H9 (cell line): ENCODE results near the gene DLG1. TPM values are rescaled to one million over a fixed set of nuclear protein-coding genes. Genes with fewer than 3 reads are reported as not detected.

ENCODE experiments used
- DNase-seq: peaks from one replicate; pipeline ENCODE4 v3.0.0-alpha.2; 2017
- H2AFZ ChIP-seq: one replicate; pipeline ENCODE4 v1.6.1; 2013; ENCODE audit warnings: mild to moderate bottlenecking, low read length, control low read depth, moderate library complexity
- H2AK5ac ChIP-seq: 2 replicates; pipeline ENCODE4 v1.6.1; 2013; ENCODE audit warnings: low read length, control low read depth, mixed read lengths; ENCODE audit not compliant: insufficient read length
- H2BK120ac ChIP-seq: one replicate; pipeline ENCODE4 v1.6.1; 2013; ENCODE audit warnings: low read depth, mild to moderate bottlenecking, low read length, control low read depth, inconsistent platforms; ENCODE audit not compliant: poor library complexity, severe bottlenecking
- H2BK12ac ChIP-seq: 2 replicates; pipeline ENCODE4 v1.6.1; 2013; ENCODE audit warnings: low read length, control low read depth, mixed read lengths, low read depth; ENCODE audit not compliant: insufficient read length
- H2BK15ac ChIP-seq: 2 replicates; pipeline ENCODE4 v1.6.1; 2013; ENCODE audit warnings: low read depth, low read length, control low read depth
- H2BK20ac ChIP-seq: one replicate; pipeline ENCODE4 v1.6.1; 2013; ENCODE audit warnings: low read depth, mild to moderate bottlenecking, low read length, control low read depth, inconsistent platforms; ENCODE audit not compliant: poor library complexity, severe bottlenecking
- H2BK5ac ChIP-seq: 2 replicates; pipeline ENCODE4 v1.6.1; 2013; ENCODE audit warnings: low read length, control low read depth, mixed read lengths; ENCODE audit not compliant: insufficient read length
- H3K14ac ChIP-seq: 2 replicates; pipeline ENCODE4 v1.6.1; 2013; ENCODE audit warnings: low read length, control low read depth; ENCODE audit not compliant: insufficient read depth
- H3K18ac ChIP-seq: 2 replicates; pipeline ENCODE4 v1.6.1; 2013; ENCODE audit warnings: low read depth, mild to moderate bottlenecking, mixed read lengths, low read length, control low read depth; ENCODE audit not compliant: insufficient read length
- H3K23ac ChIP-seq: 2 replicates; pipeline ENCODE4 v1.6.1; 2013; ENCODE audit warnings: low read length, control low read depth, mixed read lengths, low read depth; ENCODE audit not compliant: insufficient read length
- H3K23me2 ChIP-seq: 2 replicates; pipeline ENCODE4 v1.6.1; 2013; ENCODE audit warnings: low read depth, mild to moderate bottlenecking, mixed read lengths, low read length, control low read depth; ENCODE audit not compliant: insufficient read length, poor library complexity, severe bottlenecking
- H3K27ac ChIP-seq: 2 replicates; pipeline ENCODE4 v1.5.1; 2013; ENCODE audit warnings: low read length, control low read depth, mixed read lengths, low read depth; ENCODE audit not compliant: insufficient read length
- H3K27me3 ChIP-seq: 2 replicates; pipeline ENCODE4 v1.6.1; 2013; ENCODE audit warnings: low read length, control low read depth, inconsistent platforms; ENCODE audit not compliant: insufficient read depth
- H3K4ac ChIP-seq: 2 replicates; pipeline ENCODE4 v1.6.1; 2013; ENCODE audit warnings: low read depth, mild to moderate bottlenecking, control low read depth, inconsistent platforms, low read length, moderate library complexity
- H3K4me1 ChIP-seq: 2 replicates; pipeline ENCODE4 v1.6.1; 2013; ENCODE audit warnings: low read length, control low read depth, inconsistent platforms; ENCODE audit not compliant: insufficient read depth
- H3K4me2 ChIP-seq: 2 replicates; pipeline ENCODE4 v1.6.1; 2013; ENCODE audit warnings: low read length, control low read depth, mixed read lengths; ENCODE audit not compliant: insufficient read length, insufficient read depth
- H3K56ac ChIP-seq: 2 replicates; pipeline ENCODE4 v1.6.1; 2013; ENCODE audit warnings: low read depth, mild to moderate bottlenecking, mixed read lengths, low read length, control low read depth; ENCODE audit not compliant: insufficient read length
- H3K79me1 ChIP-seq: 2 replicates; pipeline ENCODE4 v1.6.1; 2013; ENCODE audit warnings: low read depth, mild to moderate bottlenecking, moderate library complexity, low read length, control low read depth, inconsistent platforms; ENCODE audit not compliant: insufficient read depth, poor library complexity, severe bottlenecking
- H3K79me2 ChIP-seq: 2 replicates; pipeline ENCODE4 v1.6.1; 2013; ENCODE audit warnings: low read length, control low read depth, inconsistent platforms; ENCODE audit not compliant: insufficient read depth
- H3K9ac ChIP-seq: 2 replicates; pipeline ENCODE4 v1.6.1; 2013; ENCODE audit warnings: low read length, control low read depth, mixed read lengths; ENCODE audit not compliant: insufficient read length; ENCODE audit errors: extremely low read depth
- H3K9me3 ChIP-seq: one replicate; pipeline ENCODE4 v1.6.1; 2013; ENCODE audit warnings: low read depth, low read length, inconsistent platforms; ENCODE audit not compliant: control insufficient read depth
- H3T11ph ChIP-seq: one replicate; pipeline ENCODE4 v1.6.1; 2013; ENCODE audit warnings: mild to moderate bottlenecking, low read length, control low read depth, inconsistent platforms
- H4K20me1 ChIP-seq: one replicate; pipeline ENCODE4 v1.6.1; 2013; ENCODE audit not compliant: control insufficient read depth, insufficient read length, insufficient read depth
- H4K5ac ChIP-seq: 2 replicates; pipeline ENCODE4 v1.6.1; 2013; ENCODE audit warnings: low read depth, mild to moderate bottlenecking, mixed read lengths, low read length, control low read depth; ENCODE audit not compliant: insufficient read length
- H4K8ac ChIP-seq: replicated peaks from 2 replicates; pipeline ENCODE4 v1.6.1; 2013; ENCODE audit warnings: low read length, control low read depth, mixed read lengths, low read depth; ENCODE audit not compliant: insufficient read length
- H4K91ac ChIP-seq: 2 replicates; pipeline ENCODE4 v1.6.1; 2013; ENCODE audit warnings: low read depth, mild to moderate bottlenecking, moderate library complexity, mixed read lengths, low read length, control low read depth; ENCODE audit not compliant: insufficient read length
- H3K27ac Mint-ChIP-seq, 3 experiments: 2 replicates in 2 of 3; 3 replicates in 1 of 3; pipeline ENCODE4 v1.8.0; 2020 to 2021; ENCODE audit warnings: mixed read lengths in 3 of 3, mild to moderate bottlenecking in 1 of 3, moderate library complexity in 1 of 3
- H3K27me3 Mint-ChIP-seq: 2 replicates; pipeline ENCODE4 v1.8.0; 2021; ENCODE audit warnings: low read depth, mild to moderate bottlenecking, moderate library complexity, mixed read lengths
- H3K36me3 Mint-ChIP-seq, 3 experiments: 2 replicates in 2 of 3; 3 replicates in 1 of 3; pipeline ENCODE4 v1.8.0; 2020 to 2021; ENCODE audit warnings: low read depth in 3 of 3, mixed read lengths in 3 of 3; ENCODE audit not compliant: insufficient read depth in 1 of 3
- H3K4me1 Mint-ChIP-seq, 2 experiments: 2 replicates each; pipeline ENCODE4 v1.8.0; 2020; ENCODE audit warnings: mixed read lengths in 2 of 2
- H3K4me3 Mint-ChIP-seq, 2 experiments: 2 replicates in 1 of 2; 3 replicates in 1 of 2; pipeline ENCODE4 v1.8.0; 2020 to 2021; ENCODE audit warnings: mild to moderate bottlenecking in 2 of 2, mixed read lengths in 2 of 2, moderate library complexity in 1 of 2
- H3K9me3 Mint-ChIP-seq, 2 experiments: 2 replicates in 1 of 2; 3 replicates in 1 of 2; pipeline ENCODE4 v1.8.0; 2020; ENCODE audit warnings: mild to moderate bottlenecking in 2 of 2, mixed read lengths in 2 of 2, moderate library complexity in 1 of 2
- CTCF ChIP-seq: fragments of 200-600 bp; sonication (generic); conservative IDR thresholded peaks from 3 replicates; pipeline ENCODE4 v1.8.0; 2021; ENCODE audit warnings: antibody characterized with exemption, mild to moderate bottlenecking
- WGBS: extraction: QIAGEN DNeasy Blood & Tissue Kit; methylation state at CpG from one replicate; pipeline ENCODE4 v1.1.7; 2013; ENCODE audit warnings: missing lambda C conversion rate, low lambda C conversion rate, mixed read lengths; ENCODE audit not compliant: insufficient read length; ENCODE audit errors: extremely low coverage; 5-methylcytosine and 5-hydroxymethylcytosine counted together
- total RNA-seq: library from RNA; stranded (reverse); gene quantifications from 2 replicates; pipeline ENCODE4 v1.2.1, GENCODE V29; 2021

The DLG1 gene
- total RNA-seq, 1 experiment from 2014 or later, result 84.1 TPM

- H2BK15ac ChIP-seq, result no peak overlapping the region
- Mint-ChIP-seq H3K9me3 (peaks cover 4 to 5% of the 10 kb centered on the region in 2 experiments; a peak in 3 of 5 replicates), H3K27ac (no peak overlapping the region), H3K4me3 (no peak overlapping the region), H3K36me3 (no peaks in the 10 kb centered on the region), H3K27me3 (no peaks in the 10 kb centered on the region), H3K4me1 (no peaks in the 10 kb centered on the region)
- no peak overlapping the region for H4K5ac ChIP-seq
- H2AK5ac ChIP-seq, result no peak overlapping the region
- no peak overlapping the region for H3T11ph ChIP-seq
- H3K18ac ChIP-seq, result no peak overlapping the region
- no peak overlapping the region for H2BK5ac ChIP-seq
- H3K27ac ChIP-seq, result no peak overlapping the region
- H3K4me2 ChIP-seq, result no peak overlapping the region
- H3K9ac ChIP-seq, result no peak overlapping the region
- no peaks in the 10 kb centered on the region for H4K20me1 ChIP-seq
- H2AFZ ChIP-seq, result no peak overlapping the region
- H3K23me2 ChIP-seq, result no peaks in the 10 kb centered on the region
- no peak overlapping the region for H2BK12ac ChIP-seq
- H4K8ac ChIP-seq, result no peak overlapping the region
- no peak for TF ChIP-seq CTCF
- DNase-seq, result no peak
- no peaks in the 10 kb centered on the region for H3K79me1 ChIP-seq
- WGBS, result no CpG with 5 or more reads among the region's 7 CpGs
- H3K23ac ChIP-seq, result no peak overlapping the region
- H3K56ac ChIP-seq, result no peak overlapping the region
- no peaks in the 10 kb centered on the region for H3K9me3 ChIP-seq
- H3K14ac ChIP-seq, result no peak overlapping the region
- no peak overlapping the region for H2BK20ac ChIP-seq
- H3K79me2 ChIP-seq, result no peaks in the 10 kb centered on the region
- H3K4ac ChIP-seq, result no peak overlapping the region
- no peaks in the 10 kb centered on the region for H3K4me1 ChIP-seq
- no peak overlapping the region for H2BK120ac ChIP-seq
- no peak overlapping the region for H4K91ac ChIP-seq
- no peaks in the 10 kb centered on the region for H3K27me3 ChIP-seq
These were observed 27.4 kb upstream of the DLG1 start for GRCh38 chr3:197325773-197326172.
